HG03520 (cell line): ENCODE data around the gene HBP1.
"Not testable (repeated sequence)": the region's sequence is repeated elsewhere in the genome, so short reads cannot be mapped to it uniquely, and the experiment has no call there.

Experiments used
- ATAC-seq: cut with Tn5 transposase; IDR thresholded peaks from one replicate; pipeline ENCODE4 v1.9.1; 2021; ENCODE audit warnings: mild to moderate bottlenecking, moderate library complexity; ENCODE audit not compliant: unreplicated experiment

HBP1 gene

GRCh38 chr7:107219563-107220244 is 50.9 kb downstream of the HBP1 start:
- ATAC-seq = no peak

GRCh38 chr7:107220356-107220755 is 51.6 kb downstream of the HBP1 start:
- ATAC-seq = no peak

GRCh38 chr7:107220806-107221205 is 52.0 kb downstream of the HBP1 start:
- ATAC-seq = not testable (repeated sequence)

GRCh38 chr7:107224374-107225223 is 55.8 kb downstream of the HBP1 start:
- ATAC-seq = no peak

GRCh38 chr7:107228291-107228690 is 59.5 kb downstream of the HBP1 start:
- ATAC-seq = no peak

- no peak for ATAC-seq
Measured at GRCh38 chr7:107230334-107230733, 61.5 kb downstream of the HBP1 start.

- ATAC-seq = no peak
Measured at GRCh38 chr7:107232568-107233090, 63.8 kb downstream of the HBP1 start.

- no peak for ATAC-seq
Measured at GRCh38 chr7:107233174-107233573, 64.4 kb downstream of the HBP1 start.

GRCh38 chr7:107233981-107234380 is 65.2 kb downstream of the HBP1 start:
- ATAC-seq = no peak

GRCh38 chr7:107234436-107234835 is 65.6 kb downstream of the HBP1 start:
- no peak for ATAC-seq

GRCh38 chr7:107236862-107237261 is 68.1 kb downstream of the HBP1 start:
- no peak for ATAC-seq

- no peak for ATAC-seq
Measured at GRCh38 chr7:107237451-107237850, 68.6 kb downstream of the HBP1 start.

GRCh38 chr7:107242267-107242666 is 73.5 kb downstream of the HBP1 start:
- ATAC-seq = no peak

GRCh38 chr7:107244613-107245012 is 75.8 kb downstream of the HBP1 start:
- no peak for ATAC-seq

GRCh38 chr7:107246836-107247235 is 78.0 kb downstream of the HBP1 start:
- not testable (repeated sequence) for ATAC-seq

GRCh38 chr7:107248551-107249316 is 79.9 kb downstream of the HBP1 start:
- ATAC-seq = no peak

GRCh38 chr7:107251963-107252362 is 83.2 kb downstream of the HBP1 start:
- ATAC-seq = no peak
